HEK293T (cell line): Measurements from ENCODE around the gene SLC25A42.

Experiments
- CTCF ChIA-PET: fragments of 350-600 bp; formaldehyde crosslinking; extraction: SDS; loops from one replicate; lab custom pipeline; 2021; ENCODE audit warnings: antibody characterized with exemption, inconsistent platforms; lab: Yijun Ruan, JAX
- POLR2A ChIA-PET: fragments of 350-600 bp; formaldehyde crosslinking; extraction: SDS; loops from one replicate; lab custom pipeline; 2020; ENCODE audit warnings: antibody characterized with exemption, inconsistent platforms; lab: Yijun Ruan, JAX
- DNase-seq: peaks from one replicate; pipeline ENCODE4 v3.0.0; 2012; ENCODE audit warnings: mixed read lengths; ENCODE audit errors: extremely low spot score
- ARNT ChIP-seq: fragments of 450-650 bp; IDR thresholded peaks from 2 replicates; pipeline ENCODE4 v1.6.1; 2017; ENCODE audit warnings: mild to moderate bottlenecking
- BHLHE40 ChIP-seq: fragments of 450-650 bp; IDR thresholded peaks from 2 replicates; pipeline ENCODE4 v1.6.1; 2016; ENCODE audit warnings: mild to moderate bottlenecking, moderate library complexity, borderline replicate concordance
- CTBP1 ChIP-seq: fragments of 450-650 bp; IDR thresholded peaks from 2 replicates; pipeline ENCODE4 v1.6.1; 2016; ENCODE audit warnings: borderline replicate concordance
- ELF4 ChIP-seq: fragments of 450-650 bp; IDR thresholded peaks from 2 replicates; pipeline ENCODE4 v1.6.1; 2017; ENCODE audit warnings: antibody characterized with exemption
- FOXA1 ChIP-seq: fragments of 450-650 bp; IDR thresholded peaks from 2 replicates; pipeline ENCODE4 v1.6.1; 2016; ENCODE audit warnings: mild to moderate bottlenecking
- FOXK2 ChIP-seq: fragments of 450-650 bp; IDR thresholded peaks from 2 replicates; pipeline ENCODE4 v1.6.1; 2016; ENCODE audit warnings: mild to moderate bottlenecking
- FOXM1 ChIP-seq: fragments of 450-650 bp; IDR thresholded peaks from 2 replicates; pipeline ENCODE4 v1.6.1; 2017; ENCODE audit warnings: mild to moderate bottlenecking, borderline replicate concordance
- HDGF ChIP-seq: fragments of 450-650 bp; IDR thresholded peaks from 2 replicates; pipeline ENCODE4 v1.6.1; 2017; ENCODE audit warnings: antibody characterized with exemption, borderline replicate concordance
- L3MBTL2 ChIP-seq: fragments of 450-650 bp; conservative IDR thresholded peaks from 2 replicates; pipeline ENCODE4 v1.6.1; 2016; ENCODE audit warnings: mild to moderate bottlenecking
- LEF1 ChIP-seq: fragments of 450-650 bp; IDR thresholded peaks from 2 replicates; pipeline ENCODE4 v1.6.1; 2017; ENCODE audit warnings: mild to moderate bottlenecking, borderline replicate concordance
- NFRKB ChIP-seq: fragments of 450-650 bp; IDR thresholded peaks from 2 replicates; pipeline ENCODE4 v1.6.1; 2016; ENCODE audit warnings: mild to moderate bottlenecking, moderate library complexity
- SP1 ChIP-seq: fragments of 450-650 bp; IDR thresholded peaks from 2 replicates; pipeline ENCODE4 v1.6.1; 2017
- SUZ12 ChIP-seq: fragments of 450-650 bp; IDR thresholded peaks from 2 replicates; pipeline ENCODE4 v1.6.1; 2016; ENCODE audit warnings: mild to moderate bottlenecking
- TARDBP ChIP-seq: fragments of 450-650 bp; IDR thresholded peaks from 2 replicates; pipeline ENCODE4 v1.6.1; 2016
- ZNF384 ChIP-seq: fragments of 450-650 bp; IDR thresholded peaks from 2 replicates; pipeline ENCODE4 v1.6.1; 2016
- TF ChIP-seq, protein P1 (sequence below): fragments of 450-650 bp; IDR thresholded peaks from 2 replicates; pipeline ENCODE4 v1.6.1; 2016

SLC25A42 gene

DNA sequence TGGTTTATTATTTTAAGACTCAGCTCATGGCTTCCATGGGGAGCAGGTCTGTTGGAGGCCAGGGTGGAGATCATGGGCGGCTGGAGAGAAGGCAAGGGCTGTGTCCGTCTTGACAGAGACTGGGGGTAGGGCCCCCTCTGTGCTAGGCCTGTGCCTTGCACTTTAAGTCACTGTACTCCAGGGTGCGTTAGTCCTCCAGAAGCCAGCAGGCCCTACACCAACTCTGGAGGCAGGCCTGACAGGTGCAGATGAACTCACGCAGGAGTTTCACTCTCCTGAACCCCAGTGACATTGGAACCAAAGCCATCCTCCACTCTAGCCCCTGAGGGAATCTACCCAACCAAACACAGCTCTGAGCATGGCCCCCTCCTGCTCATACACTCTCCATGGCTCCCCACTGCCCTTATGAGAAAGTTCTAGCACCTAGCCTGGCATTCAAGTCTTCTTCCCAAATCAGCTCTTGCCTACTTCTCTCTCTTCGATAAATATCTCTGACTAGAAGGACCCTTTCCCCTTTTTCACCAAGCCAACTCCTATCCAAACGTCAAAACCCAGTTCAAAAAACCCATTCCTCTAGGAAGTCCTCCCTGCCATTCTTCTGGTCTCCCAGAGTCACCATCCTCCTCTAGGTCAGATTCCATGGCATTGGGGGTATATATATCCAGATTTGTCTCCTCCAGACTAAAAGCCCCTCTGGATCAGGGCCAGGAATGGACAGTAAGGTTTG is 91.1 kb downstream of the SLC25A42 start:
- CTCF ChIA-PET: no interaction called here

GRCh38 chr19:19155495-19156219 is 91.9 kb downstream of the SLC25A42 start:
- ChIA-PET CTCF (interaction anchor here (1.2 kb wide), 1 partner anchor 13 kb away, joined by 3 read pairs; no protein-coding TSS in a partner anchor), POLR2A (interaction anchor here (1.1 to 1.2 kb wide), 2 partner anchors 14 to 17 kb away, joined by 3 read pairs; partner anchors contain the start of gene MEF2B)
- TF ChIP-seq ELF4: no peak
- DNase-seq: no peak

More for the DNA sequence above, 91.1 kb downstream of the SLC25A42 start:
- DNase-seq: no peak
- POLR2A ChIA-PET: no interaction called here
- TF ChIP-seq FOXM1 (no peak), NFRKB (no peak)
- TF ChIP-seq, protein P1, sequence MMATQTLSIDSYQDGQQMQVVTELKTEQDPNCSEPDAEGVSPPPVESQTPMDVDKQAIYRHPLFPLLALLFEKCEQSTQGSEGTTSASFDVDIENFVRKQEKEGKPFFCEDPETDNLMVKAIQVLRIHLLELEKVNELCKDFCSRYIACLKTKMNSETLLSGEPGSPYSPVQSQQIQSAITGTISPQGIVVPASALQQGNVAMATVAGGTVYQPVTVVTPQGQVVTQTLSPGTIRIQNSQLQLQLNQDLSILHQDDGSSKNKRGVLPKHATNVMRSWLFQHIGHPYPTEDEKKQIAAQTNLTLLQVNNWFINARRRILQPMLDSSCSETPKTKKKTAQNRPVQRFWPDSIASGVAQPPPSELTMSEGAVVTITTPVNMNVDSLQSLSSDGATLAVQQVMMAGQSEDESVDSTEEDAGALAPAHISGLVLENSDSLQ: no peak

- no peak for DNase-seq
- POLR2A ChIA-PET: no interaction called here
- CTCF ChIA-PET: interaction anchor here (0.8 kb wide), 1 partner anchor 17 kb away, joined by 3 read pairs; no protein-coding TSS in a partner anchor
- no peak for TF ChIP-seq CTBP1
- TF ChIP-seq SUZ12: no peak
- TF ChIP-seq HDGF: no peak
- TF ChIP-seq ZNF384: no peak
- no peak for TF ChIP-seq BHLHE40
- TF ChIP-seq LEF1: no peak
- TF ChIP-seq FOXK2: no peak
- TF ChIP-seq L3MBTL2: no peak
- no peak for TF ChIP-seq TARDBP
- no peak for TF ChIP-seq FOXA1
- no peak for TF ChIP-seq ELF4
- TF ChIP-seq NFRKB: no peak
- TF ChIP-seq, protein P1: no peak
- no peak for TF ChIP-seq FOXM1
- TF ChIP-seq ARNT: no peak
- no peak for TF ChIP-seq SP1
These were observed 94.0 kb downstream of the SLC25A42 start for GRCh38 chr19:19157808-19158207.

DNA sequence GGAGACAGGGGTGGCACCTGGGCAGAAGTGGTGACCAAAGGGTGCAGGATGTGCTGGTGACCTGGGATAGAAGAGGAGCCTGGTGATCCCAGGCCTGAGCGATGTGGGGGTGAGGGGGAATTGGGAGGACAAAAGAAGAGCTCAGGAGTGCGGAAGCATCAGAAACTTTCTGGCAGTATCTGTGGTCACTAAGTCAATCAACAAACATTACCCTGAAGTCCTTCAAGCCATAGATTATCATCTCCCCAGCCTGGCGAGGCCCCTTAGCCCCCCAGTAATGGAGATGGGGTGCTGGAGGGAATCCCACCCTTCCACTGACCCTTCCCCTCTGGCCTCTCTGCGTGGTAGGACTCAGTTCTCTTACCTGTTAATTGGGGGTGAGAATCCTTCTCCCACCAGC is 95.7 kb downstream of the SLC25A42 start:
- DNase-seq: no peak
- ChIA-PET CTCF (no interaction called here), POLR2A (no interaction called here)
- TF ChIP-seq, protein P1: no peak
- no peak for TF ChIP-seq CTBP1
- no peak for TF ChIP-seq FOXA1
- TF ChIP-seq FOXK2: no peak
- TF ChIP-seq ARNT: no peak
- TF ChIP-seq L3MBTL2: no peak
- no peak for TF ChIP-seq HDGF
- no peak for TF ChIP-seq SUZ12

- ChIA-PET POLR2A (no interaction called here), CTCF (no interaction called here)
- no peak for TF ChIP-seq SP1
- no peak for TF ChIP-seq NFRKB
- TF ChIP-seq CTBP1: no peak
- no peak for TF ChIP-seq BHLHE40
- TF ChIP-seq TARDBP: no peak
- TF ChIP-seq FOXK2: no peak
- TF ChIP-seq SUZ12: no peak
- TF ChIP-seq FOXA1: no peak
- no peak for DNase-seq
These were observed 96.8 kb downstream of the SLC25A42 start for GRCh38 chr19:19160461-19161035.

- CTCF ChIA-PET: no interaction called here
- DNase-seq: no peak
- TF ChIP-seq FOXA1 (no peak), NFRKB (no peak), CTBP1 (no peak), ELF4 (no peak), BHLHE40 (no peak), LEF1 (no peak), SP1 (no peak), TARDBP (no peak), ZNF384 (no peak), SUZ12 (no peak), FOXM1 (no peak), L3MBTL2 (no peak), FOXK2 (no peak), ARNT (no peak), HDGF (no peak)
- TF ChIP-seq, protein P1: no peak
- POLR2A ChIA-PET: no interaction called here
These were observed 98.7 kb downstream of the SLC25A42 start for GRCh38 chr19:19162495-19162894.
